GM12878 (cell line): ENCODE results near the gene FBXL22. TPM values are rescaled to one million over a fixed set of nuclear protein-coding genes. Genes with fewer than 3 reads are reported as not detected.

ENCODE experiments used
- ATAC-seq: fragments of 200-7000 bp; cut with Tn5 transposase; 3 replicates; pipeline ENCODE4 v1.9.1; 2020; ENCODE audit warnings: mild to moderate bottlenecking, moderate library complexity
- BruUV-seq: library from RNA; stranded (reverse); fragments of 400-500 nt; replicated peaks from 2 replicates; lab custom pipeline; 2021; lab: Mats Ljungman, UMichigan
- CTCF ChIA-PET: fragments of 300-600 bp; sonication (Branson Sonifier 250); formaldehyde crosslinking; extraction: SDS; loops from one replicate; lab custom pipeline; 2021; ENCODE audit warnings: inconsistent platforms; lab: Yijun Ruan, JAX
- POLR2A ChIA-PET: fragments of 350-600 bp; formaldehyde crosslinking; extraction: SDS; loops from one replicate; lab custom pipeline; 2021; ENCODE audit warnings: inconsistent platforms; lab: Charles Lee
- RAD21 ChIA-PET: fragments of 300-600 bp; sonication (Branson Sonifier 250); formaldehyde crosslinking; loops from one replicate; lab custom pipeline; 2023; ENCODE audit warnings: antibody characterized with exemption; ENCODE audit not compliant: unreplicated experiment; lab: Charles Lee
- SMC1A ChIA-PET: fragments of 300-600 bp; sonication (Branson Sonifier 250); formaldehyde crosslinking; loops from one replicate; lab custom pipeline; 2023; ENCODE audit not compliant: unreplicated experiment, uncharacterized antibody; lab: Charles Lee
- DNase-seq: peaks from one replicate; pipeline ENCODE4 v3.0.0-alpha.2; 2011; ENCODE audit warnings: low read depth, low spot score
- FAIRE-seq: peaks from 3 replicates; lab custom pipeline; 2011; peaks lifted over from hg19 to GRCh38; lab: Jason Lieb, UNC
- H2AFZ ChIP-seq: 2 replicates; pipeline ENCODE4 v1.6.0; 2011; ENCODE audit warnings: low read depth, low read length, control low read depth; ENCODE audit not compliant: control insufficient read depth
- H3K27ac ChIP-seq: 2 replicates; pipeline ENCODE4 v1.5.1; 2011; ENCODE audit warnings: control low read depth; ENCODE audit not compliant: control insufficient read depth, insufficient read depth
- H3K27me3 ChIP-seq, 2 experiments: replicated peaks in 1 of 2; 2 replicates each; pipeline versions ENCODE4 v1.6.0 to v1.6.1; 2011; ENCODE audit warnings: low read length in 1 of 2; ENCODE audit not compliant: control insufficient read depth in 2 of 2, insufficient read depth in 2 of 2
- H3K36me3 ChIP-seq, 2 experiments: 2 replicates each; pipeline ENCODE4 v1.5.1; 2011; ENCODE audit warnings: low read length in 1 of 2; ENCODE audit not compliant: control insufficient read depth in 2 of 2, insufficient read depth in 2 of 2
- H3K4me1 ChIP-seq: 2 replicates; pipeline ENCODE4 v1.6.1; 2011; ENCODE audit warnings: mild to moderate bottlenecking, low read length, moderate library complexity, mixed read lengths; ENCODE audit not compliant: control insufficient read depth, insufficient read depth
- H3K4me2 ChIP-seq: 2 replicates; pipeline ENCODE4 v1.6.0; 2011; ENCODE audit warnings: control low read depth; ENCODE audit not compliant: control insufficient read depth, insufficient read depth
- H3K4me3 ChIP-seq: fragments of 200-600 bp; sonication (generic); 2 replicates; pipeline ENCODE4 v1.5.1; 2016
- H3K79me2 ChIP-seq: 2 replicates; pipeline ENCODE4 v1.6.0; 2011; ENCODE audit warnings: low read length; ENCODE audit not compliant: control insufficient read depth, insufficient read depth
- H3K9ac ChIP-seq: 2 replicates; pipeline ENCODE4 v1.8.0; 2011; ENCODE audit warnings: low read length, control low read depth, mixed read lengths; ENCODE audit not compliant: control insufficient read depth, insufficient read depth
- H3K9me3 ChIP-seq: replicated peaks from 3 replicates; pipeline ENCODE4 v1.5.1; 2011; ENCODE audit warnings: mild to moderate bottlenecking, low read length; ENCODE audit not compliant: control insufficient read depth, insufficient read depth
- H4K20me1 ChIP-seq: 2 replicates; pipeline ENCODE4 v1.6.0; 2011; ENCODE audit not compliant: control insufficient read depth, insufficient read depth
- CREM ChIP-seq: IDR thresholded peaks from 2 replicates; pipeline ENCODE4 v1.6.1; 2014; ENCODE audit warnings: antibody characterized with exemption, low read depth
- FOXK2 ChIP-seq: fragments of 450-650 bp; IDR thresholded peaks from 2 replicates; pipeline ENCODE4 v1.6.1; 2017; ENCODE audit warnings: mild to moderate bottlenecking, moderate library complexity
- GABPA ChIP-seq: IDR thresholded peaks from 2 replicates; pipeline ENCODE4 v1.6.1; 2014; ENCODE audit warnings: antibody characterized with exemption, low read depth, mild to moderate bottlenecking, inconsistent platforms
- IRF3 ChIP-seq: fragments of 450-650 bp; IDR thresholded peaks from 2 replicates; pipeline ENCODE4 v1.6.1; 2014; ENCODE audit warnings: mild to moderate bottlenecking
- PML ChIP-seq: IDR thresholded peaks from 2 replicates; pipeline ENCODE4 v1.6.1; 2012; ENCODE audit warnings: low read length, inconsistent platforms
- SKIL ChIP-seq: fragments of 450-650 bp; IDR thresholded peaks from 2 replicates; pipeline ENCODE4 v1.6.1; 2017; ENCODE audit warnings: mild to moderate bottlenecking, low read depth, inconsistent platforms; ENCODE audit not compliant: poor library complexity, severe bottlenecking
- ZNF592 ChIP-seq: fragments of 450-650 bp; IDR thresholded peaks from 2 replicates; pipeline ENCODE4 v1.6.1; 2017; ENCODE audit warnings: mild to moderate bottlenecking, moderate library complexity
- WGBS: methylation state at CpG from one replicate; pipeline ENCODE4 v1.1.6; 2016; ENCODE audit warnings: low lambda C conversion rate; ENCODE audit not compliant: insufficient replicate concordance, insufficient coverage; ENCODE audit errors: missing lambda C conversion rate; 5-methylcytosine and 5-hydroxymethylcytosine counted together
- in situ Hi-C: fragments of 300-500 bp; cut with MboI; formaldehyde crosslinking; loops from 9 replicates; pipeline ENCODE4 v1.14.3; 2018; ENCODE audit warnings: mixed read lengths
- intact Hi-C: fragments of 100-400 bp; cut with micrococcal nuclease; formaldehyde crosslinking; loops from one replicate; pipeline ENCODE4 v1.14.2; 2022; ENCODE audit not compliant: unreplicated experiment
- polyA plus RNA-seq, 11 experiments: library from polyadenylated mRNA; depleted of rRNA in 4 of 11; unstranded in 6 of 11; stranded (reverse) in 5 of 11; fragments of >200 nt; fragmentation: Nextera tagmentation in 4 of 11; fragmentation: Illumina TruSeq in 1 of 11; extraction: Ambion mirVana in 4 of 11; extraction: Trizol in 1 of 11; gene quantifications; 1 replicate in 1 of 11; 2 replicates in 10 of 11; pipeline versions ENCODE4 v1.2.1 to v1.2.3, GENCODE V29; 2011 to 2016; ENCODE audit warnings: inconsistent platforms in 2 of 11, missing spikeins in 2 of 11, low read depth in 1 of 11
- total RNA-seq, 4 experiments: library from RNA; depleted of rRNA in 3 of 4; stranded (reverse); fragments of >200 nt in 3 of 4; fragmentation: Illumina TruSeq in 1 of 4; extraction: Trizol in 1 of 4; gene quantifications; 2 replicates each; pipeline versions ENCODE4 v1.2.1 to v1.2.3, GENCODE V29; 2013 to 2021

FBXL22 gene
- total and polyA plus RNA-seq, 10 of the 15 experiments (the other 5 are each of a cell fraction or from before 2014, with no cell fraction given), result 0.05 to 2.6 (median 0.52) TPM

- Histone ChIP-seq H3K4me2 (no peak overlapping the region), H2AFZ (no peak overlapping the region), H3K4me1 (peaks cover 25% of the 10 kb centered on the region), H3K36me3 (peaks cover 11 to 18% of the 10 kb centered on the region in 2 experiments), H3K79me2 (peaks cover under 1% of the 10 kb centered on the region; the same call in 1 of the 2 replicates), H3K9me3 (no peaks in the 10 kb centered on the region), H3K27ac (no peak overlapping the region), H3K9ac (no peak overlapping the region), H3K4me3 (no peak overlapping the region), H4K20me1 (no peaks in the 10 kb centered on the region), H3K27me3 (no peaks in the 10 kb centered on the region)
- RAD21 ChIA-PET, result interaction anchor here (0.7 to 1.2 kb wide), 3 partner anchors 10 to 139 kb away, joined by 3 read pairs; no protein-coding TSS in a partner anchor
- CTCF ChIA-PET, result interaction anchor here (1.2 to 3.6 kb wide), 7 partner anchors 8 to 461 kb away, joined by 3 to 17 read pairs (median 3); no protein-coding TSS in a partner anchor
- POLR2A ChIA-PET, result no interaction called here
- ATAC-seq (no peak), DNase-seq (no peak), FAIRE-seq (no peak)
- no TSS peak for BruUV-seq
- intact Hi-C loops, result no loop called here
- in situ Hi-C loops, result no loop called here
- TF ChIP-seq GABPA (no peak), IRF3 (no peak), PML (no peak), SKIL (no peak), CREM (no peak), FOXK2 (no peak), ZNF592 (no peak)
- SMC1A ChIA-PET, result interaction anchor here (1.0 to 2.9 kb wide), 7 partner anchors 10 to 462 kb away, joined by 3 to 7 read pairs (median 4); no protein-coding TSS in a partner anchor
- 3% methylated on average over 2 of the region's 2 CpGs for WGBS
Observed at GRCh38 chr15:63606308-63606707, 9.1 kb downstream of the FBXL22 start.
